ENCODE results near the gene TTC28. TPM values are rescaled to one million over a fixed set of nuclear protein-coding genes. Genes with fewer than 3 reads are reported as not detected.

TTC28 gene
- total RNA-seq, 4 donors from 2014 or later, result 35.1 to 138 (median 50.8) TPM

DNA sequence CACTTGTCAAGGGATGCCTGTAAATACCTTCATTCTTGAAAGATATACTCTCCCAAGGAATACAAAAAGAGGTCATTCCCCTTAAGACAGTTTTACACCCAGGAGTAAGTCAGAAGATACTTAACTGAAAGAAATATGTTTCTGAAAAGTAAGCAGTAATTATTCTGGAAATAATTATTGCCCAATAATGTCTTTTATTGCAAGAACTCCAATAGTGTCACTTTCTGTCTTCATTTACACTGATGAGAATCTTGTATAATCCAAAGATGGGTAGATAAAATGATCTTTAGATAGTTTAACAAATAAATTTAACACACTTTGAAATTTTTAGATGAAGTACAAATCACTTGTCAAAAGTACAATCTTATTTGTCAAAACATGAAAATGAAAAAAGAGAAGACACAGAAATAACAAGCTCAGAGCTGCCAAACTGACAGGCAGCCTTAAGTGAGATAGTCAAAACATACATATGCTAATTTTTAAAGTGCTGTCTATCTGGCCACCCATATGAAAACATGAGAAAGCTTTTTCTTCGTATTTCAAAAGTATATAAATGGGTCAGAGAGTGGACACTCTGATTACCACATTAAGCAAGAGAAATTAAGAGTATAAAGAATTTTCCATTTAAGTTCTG, 225.1 kb downstream of the TTC28 start:
- no peak for ATAC-seq
- WGBS, 2 donors (ENCODE audit: low coverage in 1 of 2), result 61 to 71% methylated on average over 1 of the region's 1 CpG

DNA sequence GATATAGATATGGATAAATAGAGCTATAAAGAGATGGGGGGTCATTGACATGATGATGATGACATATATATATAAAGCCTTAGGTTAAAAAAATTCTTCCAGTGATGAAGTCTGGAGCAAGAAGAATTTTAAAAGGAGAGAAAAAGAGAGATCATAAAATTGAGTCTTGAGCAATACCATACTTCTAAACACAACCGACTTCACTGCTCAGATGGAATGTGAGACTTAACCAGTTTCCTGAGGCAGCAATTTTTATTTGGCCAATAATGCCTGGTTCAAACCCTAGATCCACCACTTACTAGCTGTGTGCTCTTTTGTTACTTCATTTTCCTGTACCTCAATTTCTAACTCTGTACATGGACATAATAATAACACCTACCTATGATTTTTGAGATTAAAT, 229.5 kb downstream of the TTC28 start:
- Histone ChIP-seq H3K9me3 (no peaks in the 10 kb centered on the region), H3K4me3 (no peak overlapping the region), H3K36me3 (no peaks in the 10 kb centered on the region), H3K27me3 (no peaks in the 10 kb centered on the region), H3K27ac (no peak overlapping the region), H3K4me1 (no peaks in the 10 kb centered on the region)
- no peak for ATAC-seq
- WGBS, 2 donors (ENCODE audit: low coverage in 1 of 2), result 70 to 92% methylated on average over 1 of the region's 1 CpG
- TF ChIP-seq, protein P1, sequence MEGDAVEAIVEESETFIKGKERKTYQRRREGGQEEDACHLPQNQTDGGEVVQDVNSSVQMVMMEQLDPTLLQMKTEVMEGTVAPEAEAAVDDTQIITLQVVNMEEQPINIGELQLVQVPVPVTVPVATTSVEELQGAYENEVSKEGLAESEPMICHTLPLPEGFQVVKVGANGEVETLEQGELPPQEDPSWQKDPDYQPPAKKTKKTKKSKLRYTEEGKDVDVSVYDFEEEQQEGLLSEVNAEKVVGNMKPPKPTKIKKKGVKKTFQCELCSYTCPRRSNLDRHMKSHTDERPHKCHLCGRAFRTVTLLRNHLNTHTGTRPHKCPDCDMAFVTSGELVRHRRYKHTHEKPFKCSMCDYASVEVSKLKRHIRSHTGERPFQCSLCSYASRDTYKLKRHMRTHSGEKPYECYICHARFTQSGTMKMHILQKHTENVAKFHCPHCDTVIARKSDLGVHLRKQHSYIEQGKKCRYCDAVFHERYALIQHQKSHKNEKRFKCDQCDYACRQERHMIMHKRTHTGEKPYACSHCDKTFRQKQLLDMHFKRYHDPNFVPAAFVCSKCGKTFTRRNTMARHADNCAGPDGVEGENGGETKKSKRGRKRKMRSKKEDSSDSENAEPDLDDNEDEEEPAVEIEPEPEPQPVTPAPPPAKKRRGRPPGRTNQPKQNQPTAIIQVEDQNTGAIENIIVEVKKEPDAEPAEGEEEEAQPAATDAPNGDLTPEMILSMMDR (IDR thresholded peaks at IDR 0.05), result no peak
- TF ChIP-seq POLR2AphosphoS5 (IDR thresholded peaks at IDR 0.05) (no peak), EP300 (IDR thresholded peaks at IDR 0.05) (no peak), POLR2A (IDR thresholded peaks at IDR 0.05) (no peak)

More for the DNA sequence above, 225.1 kb downstream of the TTC28 start:
- Histone ChIP-seq H3K27ac (no peak overlapping the region), H3K36me3 (no peaks in the 10 kb centered on the region), H3K27me3 (no peaks in the 10 kb centered on the region), H3K4me1 (no peaks in the 10 kb centered on the region), H3K4me3 (no peak overlapping the region), H3K9me3 (no peaks in the 10 kb centered on the region)
- no peak for TF ChIP-seq POLR2AphosphoS5 (IDR thresholded peaks at IDR 0.05)
- TF ChIP-seq, protein P1 (IDR thresholded peaks at IDR 0.05), result no peak
- no peak for TF ChIP-seq POLR2A (IDR thresholded peaks at IDR 0.05)
- TF ChIP-seq EP300 (IDR thresholded peaks at IDR 0.05), result no peak

DNA sequence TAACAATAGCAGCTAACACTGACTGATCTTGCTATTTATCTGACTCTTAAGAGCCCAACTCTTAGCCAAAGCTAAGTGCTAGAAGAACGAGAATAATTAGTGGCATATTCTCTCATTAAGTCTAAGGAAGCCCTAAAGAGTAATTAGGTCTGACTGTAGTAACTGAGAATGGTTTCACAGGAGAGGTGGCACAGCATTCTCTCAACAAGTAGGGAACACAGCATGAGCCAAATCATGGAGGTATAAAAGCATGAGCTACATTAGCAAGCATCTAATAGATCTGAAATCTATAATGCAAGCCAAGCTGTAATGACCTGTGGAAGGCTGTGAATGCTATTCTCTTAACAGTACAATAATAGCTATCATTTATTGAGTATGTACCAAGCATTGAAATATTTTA, 230.6 kb downstream of the TTC28 start:
- no peak overlapping the region for H3K4me3 ChIP-seq
- H3K9me3 ChIP-seq, result no peaks in the 10 kb centered on the region
- H3K36me3 ChIP-seq, result no peaks in the 10 kb centered on the region
- H3K27ac ChIP-seq, result no peak overlapping the region
- TF ChIP-seq, protein P1 (IDR thresholded peaks at IDR 0.05), result no peak
- no peak for ATAC-seq
- H3K27me3 ChIP-seq, result no peaks in the 10 kb centered on the region
- H3K4me1 ChIP-seq, result peaks cover 0 to 10% (median 4%) of the 10 kb centered on the region in 3 donors
- 92 to 100% methylated on average over 1 of the region's 1 CpG for WGBS, 2 donors (ENCODE audit: low coverage in 1 of 2)

DNA sequence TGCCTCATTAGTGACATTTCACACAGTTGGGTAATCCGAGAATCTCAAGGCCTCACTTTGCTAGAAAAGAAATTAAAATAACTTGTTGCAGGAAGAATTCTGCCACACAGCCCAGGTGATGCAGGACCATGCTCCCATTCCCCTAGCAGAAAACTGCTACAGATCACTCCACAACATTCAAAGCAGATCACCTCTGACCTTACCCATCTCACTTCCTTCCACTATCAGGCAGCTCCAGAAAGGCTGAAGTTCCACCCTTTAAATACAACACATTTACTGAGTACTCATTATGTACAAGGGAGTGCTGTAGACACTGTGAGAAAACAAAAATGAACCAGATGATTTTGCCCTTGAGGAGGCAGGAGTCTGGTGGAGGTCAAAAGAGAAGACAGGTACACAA, 231.0 kb downstream of the TTC28 start:
- WGBS, 2 donors (ENCODE audit: low coverage in 1 of 2), result 92 to 100% methylated on average over 1 of the region's 1 CpG
- ATAC-seq, result no peak
- TF ChIP-seq EP300 (IDR thresholded peaks at IDR 0.05) (no peak), POLR2AphosphoS5 (IDR thresholded peaks at IDR 0.05) (no peak), POLR2A (IDR thresholded peaks at IDR 0.05) (no peak)
- TF ChIP-seq, protein P1 (IDR thresholded peaks at IDR 0.05), result no peak

DNA sequence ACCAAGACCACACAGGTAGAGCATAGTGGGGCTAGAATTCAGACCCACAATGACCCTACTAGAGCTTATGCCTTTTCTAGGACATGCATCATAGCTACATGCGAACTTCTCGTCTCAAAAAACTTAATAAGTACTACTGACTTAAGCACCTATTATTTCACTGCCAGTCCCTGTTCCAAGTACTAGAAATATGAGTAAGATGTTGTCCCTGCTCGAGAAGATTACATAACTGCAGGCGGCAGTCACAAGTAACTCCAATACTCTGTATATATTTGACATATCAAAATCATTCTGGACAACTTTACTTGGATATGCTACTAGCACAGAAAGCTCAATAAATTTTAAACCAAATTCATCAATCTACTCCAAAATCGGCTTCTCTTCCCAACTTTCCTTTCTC, 235.0 kb downstream of the TTC28 start:
- H3K4me3 ChIP-seq, result no peak overlapping the region
- no peaks in the 10 kb centered on the region for H3K36me3 ChIP-seq
- H3K4me1 ChIP-seq, result peaks cover 4 to 50% (median 4%) of the 10 kb centered on the region in 3 donors
- TF ChIP-seq POLR2AphosphoS5 (IDR thresholded peaks at IDR 0.05), result no peak
- TF ChIP-seq, protein P1 (IDR thresholded peaks at IDR 0.05), result no peak
- no peak for TF ChIP-seq POLR2A (IDR thresholded peaks at IDR 0.05)
- no peak for TF ChIP-seq EP300 (IDR thresholded peaks at IDR 0.05)
- 43 to 54% methylated on average over 5 of the region's 5 CpGs for WGBS, 2 donors (ENCODE audit: low coverage in 1 of 2)
- no peaks in the 10 kb centered on the region for H3K27me3 ChIP-seq
- H3K9me3 ChIP-seq, result no peaks in the 10 kb centered on the region
- no peak for ATAC-seq
- H3K27ac ChIP-seq, result no peak overlapping the region

More for the DNA sequence above, 231.0 kb downstream of the TTC28 start:
- no peaks in the 10 kb centered on the region for H3K9me3 ChIP-seq
- no peak overlapping the region for H3K4me3 ChIP-seq
- H3K4me1 ChIP-seq, result peaks cover 0 to 15% (median 4%) of the 10 kb centered on the region in 3 donors
- no peaks in the 10 kb centered on the region for H3K36me3 ChIP-seq
- H3K27ac ChIP-seq, result no peak overlapping the region
- H3K27me3 ChIP-seq, result no peaks in the 10 kb centered on the region

All from gastroesophageal sphincter (tissue), 4 donors.